ENCODE results near the gene ABTB2. TPM values are rescaled to one million over a fixed set of nuclear protein-coding genes. Genes with fewer than 3 reads are reported as not detected.

Gene ABTB2
- total RNA-seq, 3 donors from 2014 or later = 7.7 to 9.0 (median 8.6) TPM

- Mint-ChIP-seq H3K4me3 (no peak overlapping the region), H3K36me3 (ENCODE audit: insufficient read depth) (no peaks in the 10 kb centered on the region), H3K27me3 (ENCODE audit: low read depth) (peaks cover 4% of the 10 kb centered on the region), H3K4me1 (ENCODE audit: low read depth) (no peaks in the 10 kb centered on the region), H3K9me3 (no peaks in the 10 kb centered on the region)
- ATAC-seq (no peak), DNase-seq (no peak)
These were observed 69.3 kb downstream of the ABTB2 start for GRCh38 chr11:34288492-34288891.

DNA sequence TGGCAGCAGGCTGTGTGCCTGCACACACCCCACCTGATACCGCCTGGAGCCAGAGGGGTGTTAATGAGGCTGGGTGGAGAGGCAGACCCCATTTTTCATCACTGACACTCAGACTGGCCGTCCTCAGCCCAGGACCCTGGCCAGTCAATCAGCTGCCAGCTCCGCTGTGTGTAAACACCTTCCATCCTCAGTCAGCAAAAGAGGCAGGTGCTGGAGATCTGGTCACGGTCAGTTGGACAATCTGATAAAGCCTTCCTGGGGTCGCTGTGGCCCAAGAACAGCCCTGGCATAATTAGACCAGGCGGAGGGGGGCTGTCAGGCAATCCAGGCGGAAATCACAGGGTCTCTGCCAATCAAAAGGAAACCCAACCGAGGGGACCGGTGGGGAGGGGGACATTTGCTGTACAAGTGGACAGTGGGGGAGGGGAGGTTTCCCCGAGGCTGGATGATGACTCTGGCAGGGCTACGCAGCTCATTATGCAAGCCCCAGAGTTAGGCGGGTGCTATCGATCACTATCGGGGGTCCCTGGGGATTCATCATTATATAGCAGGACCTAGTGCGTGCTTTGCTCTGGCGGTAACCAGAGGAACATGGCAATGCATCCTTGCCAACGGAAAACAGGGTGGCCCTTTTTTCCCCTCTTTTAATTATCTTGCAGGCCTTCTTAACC lies 72.9 kb downstream of the ABTB2 start:
- Mint-ChIP-seq H3K36me3 (ENCODE audit: insufficient read depth) (no peaks in the 10 kb centered on the region), H3K4me1 (ENCODE audit: low read depth) (no peaks in the 10 kb centered on the region), H3K9me3 (no peaks in the 10 kb centered on the region), H3K27me3 (ENCODE audit: low read depth) (peaks cover 2% of the 10 kb centered on the region), H3K4me3 (no peak overlapping the region)
- ATAC-seq (no peak), DNase-seq (no peak)

GRCh38 chr11:34284156-34284555 lies 73.7 kb downstream of the ABTB2 start:
- Mint-ChIP-seq H3K9me3 (no peaks in the 10 kb centered on the region), H3K27me3 (ENCODE audit: low read depth) (peaks cover 2% of the 10 kb centered on the region), H3K4me1 (ENCODE audit: low read depth) (no peaks in the 10 kb centered on the region), H3K36me3 (ENCODE audit: insufficient read depth) (no peaks in the 10 kb centered on the region), H3K4me3 (no peak overlapping the region)
- ATAC-seq (no peak), DNase-seq (no peak)

GRCh38 chr11:34280945-34281872 lies 76.6 kb downstream of the ABTB2 start:
- H3K4me1 Mint-ChIP-seq (ENCODE audit: low read depth) = no peaks in the 10 kb centered on the region
- DNase-seq (no peak), ATAC-seq (no peak)
- no peaks in the 10 kb centered on the region for H3K27me3 Mint-ChIP-seq (ENCODE audit: low read depth)
- H3K9me3 Mint-ChIP-seq = no peaks in the 10 kb centered on the region
- H3K36me3 Mint-ChIP-seq (ENCODE audit: insufficient read depth) = no peaks in the 10 kb centered on the region
- H3K4me3 Mint-ChIP-seq = no peak overlapping the region

DNA sequence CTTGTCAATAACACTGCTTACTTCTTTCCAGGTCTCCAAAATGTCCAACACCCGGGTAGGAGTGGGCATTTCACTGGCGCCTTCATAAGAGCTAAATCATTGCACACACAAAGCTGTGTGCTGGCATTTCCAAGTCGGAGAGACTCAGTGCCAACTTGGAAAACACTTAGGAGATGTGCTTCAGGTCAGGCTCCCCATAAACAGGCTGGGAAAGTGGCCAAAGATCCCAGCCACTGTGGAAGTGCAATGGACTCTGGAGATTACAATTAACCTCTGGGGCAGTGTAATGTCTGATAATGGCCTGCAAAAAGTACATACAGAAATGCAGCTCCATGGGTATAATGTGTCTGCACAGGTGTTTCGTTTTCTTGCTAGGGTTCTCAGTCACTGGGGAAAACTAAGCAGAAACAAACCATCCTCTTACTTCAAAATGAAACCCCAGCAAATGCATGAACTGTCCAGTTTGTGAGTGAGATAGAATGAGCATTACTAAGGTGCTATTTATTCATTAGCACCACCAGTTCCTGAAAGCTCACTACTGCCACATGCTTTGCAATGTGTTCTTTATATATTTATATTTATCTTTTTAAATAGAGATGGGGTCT lies 79.0 kb downstream of the ABTB2 start:
- Mint-ChIP-seq H3K36me3 (ENCODE audit: insufficient read depth) (no peaks in the 10 kb centered on the region), H3K27me3 (ENCODE audit: low read depth) (no peaks in the 10 kb centered on the region), H3K4me1 (ENCODE audit: low read depth) (no peaks in the 10 kb centered on the region), H3K9me3 (no peaks in the 10 kb centered on the region), H3K4me3 (no peak overlapping the region)
- ATAC-seq (no peak), DNase-seq (no peak)

- Mint-ChIP-seq H3K4me1 (ENCODE audit: low read depth) (no peaks in the 10 kb centered on the region), H3K36me3 (ENCODE audit: insufficient read depth) (no peaks in the 10 kb centered on the region), H3K9me3 (no peaks in the 10 kb centered on the region), H3K27me3 (ENCODE audit: low read depth) (no peaks in the 10 kb centered on the region), H3K4me3 (no peak overlapping the region)
- ATAC-seq (no peak), DNase-seq (no peak)
These were observed 79.6 kb downstream of the ABTB2 start for GRCh38 chr11:34278175-34278574.

- Mint-ChIP-seq H3K36me3 (ENCODE audit: insufficient read depth) (no peaks in the 10 kb centered on the region), H3K4me3 (no peak overlapping the region), H3K9me3 (no peaks in the 10 kb centered on the region), H3K4me1 (ENCODE audit: low read depth) (no peaks in the 10 kb centered on the region), H3K27me3 (ENCODE audit: low read depth) (no peaks in the 10 kb centered on the region)
- no peak for DNase-seq
- ATAC-seq = no peak
These were observed 80.6 kb downstream of the ABTB2 start for GRCh38 chr11:34277171-34277570.

GRCh38 chr11:34276352-34276864 lies 81.4 kb downstream of the ABTB2 start:
- ATAC-seq (no peak), DNase-seq (no peak)
- H3K4me3 Mint-ChIP-seq = no peak overlapping the region
- no peaks in the 10 kb centered on the region for H3K9me3 Mint-ChIP-seq
- H3K36me3 Mint-ChIP-seq (ENCODE audit: insufficient read depth) = no peaks in the 10 kb centered on the region
- H3K27me3 Mint-ChIP-seq (ENCODE audit: low read depth) = no peaks in the 10 kb centered on the region
- no peaks in the 10 kb centered on the region for H3K4me1 Mint-ChIP-seq (ENCODE audit: low read depth)

DNA sequence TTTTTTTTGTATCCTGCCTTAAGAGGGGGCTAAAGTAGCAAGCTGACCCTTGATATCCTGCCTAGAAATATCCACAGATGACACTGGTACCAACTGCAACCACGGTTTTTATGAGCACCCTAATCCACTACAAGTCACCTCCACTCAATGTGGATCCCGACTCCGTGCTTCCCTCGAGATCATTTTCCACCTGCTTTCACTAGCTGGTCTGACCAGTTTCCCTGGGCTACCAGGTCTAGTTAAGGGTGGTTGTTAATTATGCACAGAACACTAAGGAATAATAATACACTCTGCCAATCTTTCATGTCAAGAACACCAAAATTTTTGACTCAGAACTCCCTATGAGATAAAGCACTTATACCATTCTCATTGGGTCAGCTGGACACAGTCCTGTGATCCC lies 82.3 kb downstream of the ABTB2 start:
- ATAC-seq (no peak), DNase-seq (no peak)
- Mint-ChIP-seq H3K4me3 (no peak overlapping the region), H3K4me1 (ENCODE audit: low read depth) (no peaks in the 10 kb centered on the region), H3K27me3 (ENCODE audit: low read depth) (no peaks in the 10 kb centered on the region), H3K9me3 (no peaks in the 10 kb centered on the region), H3K36me3 (ENCODE audit: insufficient read depth) (no peaks in the 10 kb centered on the region)

- Mint-ChIP-seq H3K9me3 (no peaks in the 10 kb centered on the region), H3K4me1 (ENCODE audit: low read depth) (no peaks in the 10 kb centered on the region), H3K27me3 (ENCODE audit: low read depth) (no peaks in the 10 kb centered on the region), H3K36me3 (ENCODE audit: insufficient read depth) (no peaks in the 10 kb centered on the region), H3K4me3 (no peak overlapping the region)
- ATAC-seq (no peak), DNase-seq (no peak)
These were observed 83.0 kb downstream of the ABTB2 start for GRCh38 chr11:34274712-34275398.

- ATAC-seq (no peak), DNase-seq (no peak)
- no peaks in the 10 kb centered on the region for H3K36me3 Mint-ChIP-seq (ENCODE audit: insufficient read depth)
- no peak overlapping the region for H3K4me3 Mint-ChIP-seq
- no peaks in the 10 kb centered on the region for H3K9me3 Mint-ChIP-seq
- H3K27me3 Mint-ChIP-seq (ENCODE audit: low read depth) = no peaks in the 10 kb centered on the region
- H3K4me1 Mint-ChIP-seq (ENCODE audit: low read depth) = no peaks in the 10 kb centered on the region
These were observed 84.7 kb downstream of the ABTB2 start for GRCh38 chr11:34273099-34273498.

- Mint-ChIP-seq H3K4me1 (ENCODE audit: low read depth) (no peaks in the 10 kb centered on the region), H3K27me3 (ENCODE audit: low read depth) (no peaks in the 10 kb centered on the region), H3K4me3 (no peak overlapping the region), H3K9me3 (no peaks in the 10 kb centered on the region), H3K36me3 (ENCODE audit: insufficient read depth) (no peaks in the 10 kb centered on the region)
- ATAC-seq = no peak
- DNase-seq = no peak
These were observed 86.1 kb downstream of the ABTB2 start for GRCh38 chr11:34271727-34272126.

GRCh38 chr11:34270711-34271110 lies 87.1 kb downstream of the ABTB2 start:
- no peaks in the 10 kb centered on the region for H3K9me3 Mint-ChIP-seq
- H3K4me1 Mint-ChIP-seq (ENCODE audit: low read depth) = peaks cover 6% of the 10 kb centered on the region
- no peak overlapping the region for H3K4me3 Mint-ChIP-seq
- no peaks in the 10 kb centered on the region for H3K36me3 Mint-ChIP-seq (ENCODE audit: insufficient read depth)
- DNase-seq (no peak), ATAC-seq (no peak)
- H3K27me3 Mint-ChIP-seq (ENCODE audit: low read depth) = no peaks in the 10 kb centered on the region

DNA sequence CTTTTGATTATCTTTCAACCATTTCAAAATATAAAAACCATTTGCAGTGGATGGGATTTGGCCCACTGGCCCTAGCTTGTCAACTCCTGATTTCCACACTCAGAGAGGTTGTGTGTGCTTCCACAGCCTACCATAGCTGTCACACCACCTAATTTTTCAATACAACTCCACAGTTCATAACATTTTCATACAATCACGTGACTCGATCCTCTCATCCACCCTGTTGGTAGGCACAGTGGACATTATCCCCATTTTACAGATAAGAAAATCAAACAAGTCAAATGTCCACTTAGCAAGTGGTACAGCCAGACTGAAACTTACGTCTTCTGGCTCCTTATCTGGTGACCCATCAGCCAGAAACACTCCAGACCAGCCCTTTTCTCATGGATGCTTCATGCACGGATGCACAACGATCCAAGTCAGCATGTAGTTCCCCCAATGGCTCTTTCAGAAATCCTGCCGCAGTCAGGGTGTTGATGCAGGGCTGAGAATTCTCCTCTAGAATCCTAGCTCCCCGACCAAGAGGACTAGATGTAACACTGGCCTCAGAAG lies 88.0 kb downstream of the ABTB2 start:
- H3K9me3 Mint-ChIP-seq = no peaks in the 10 kb centered on the region
- no peak overlapping the region for H3K4me3 Mint-ChIP-seq
- no peaks in the 10 kb centered on the region for H3K27me3 Mint-ChIP-seq (ENCODE audit: low read depth)
- peaks cover 6% of the 10 kb centered on the region for H3K4me1 Mint-ChIP-seq (ENCODE audit: low read depth)
- ATAC-seq (no peak), DNase-seq (no peak)
- no peaks in the 10 kb centered on the region for H3K36me3 Mint-ChIP-seq (ENCODE audit: insufficient read depth)

Measured in activated T-cell treated with anti-CD3 and anti-CD28 coated beads, Interleukin-2, amount 50 U/mL, for 4 hours (primary cell).